Bronchial epithelial cell (primary cell): ENCODE data around the gene CDC42BPG. TPM values are rescaled to one million over a fixed set of nuclear protein-coding genes. Genes with fewer than 3 reads are reported as not detected.

ENCODE experiments used
- DNase-seq: peaks from one replicate; pipeline ENCODE4 v3.0.0-alpha.2; 2010; ENCODE audit warnings: low read depth
- FAIRE-seq: peaks from 2 replicates; lab custom pipeline; 2011; peaks lifted over from hg19 to GRCh38; lab: Jason Lieb, UNC
- H3K27me3 ChIP-seq: 2 replicates; pipeline ENCODE4 v1.5.1; 2011; ENCODE audit warnings: low read length; ENCODE audit not compliant: control insufficient read depth, insufficient read depth
- H3K36me3 ChIP-seq: 2 replicates; pipeline ENCODE4 v1.5.1; 2011; ENCODE audit warnings: low read length; ENCODE audit not compliant: control insufficient read depth, insufficient read depth
- H3K4me3 ChIP-seq: 2 replicates; pipeline ENCODE4 v1.5.1; 2011; ENCODE audit warnings: mild to moderate bottlenecking, low read depth, low read length, control low read depth
- CTCF ChIP-seq: IDR thresholded peaks from 2 replicates; pipeline ENCODE4 v1.5.1; 2011; ENCODE audit warnings: mild to moderate bottlenecking, moderate library complexity, low read length, control low read depth, inconsistent platforms; ENCODE audit not compliant: insufficient read depth, severe bottlenecking
- total RNA-seq: library from RNA; depleted of rRNA; stranded (reverse); fragments of >200 nt; gene quantifications from 2 replicates; pipeline ENCODE4 v1.2.1, GENCODE V29; 2014

CDC42BPG gene
- total RNA-seq, 1 donor from 2014 or later = 16.6 TPM

DNA sequence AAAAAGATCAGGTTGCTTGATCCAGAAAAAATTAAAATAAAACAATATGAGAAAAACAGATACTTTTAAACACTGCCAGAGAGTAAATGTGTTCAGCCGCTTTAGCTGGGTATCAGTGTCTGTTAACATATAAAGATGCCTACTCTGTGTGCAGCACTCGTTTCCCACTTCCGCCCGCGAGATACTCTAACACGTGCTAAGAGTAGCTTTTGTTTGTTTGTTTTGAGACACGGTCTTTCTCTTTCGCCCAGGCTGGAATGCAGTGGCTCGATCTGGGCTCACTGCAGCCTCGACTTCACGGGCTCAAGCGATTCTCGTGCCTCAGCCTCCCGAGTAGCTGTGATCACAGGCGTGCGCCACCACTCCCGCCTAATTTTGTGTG, 33.6 kb downstream of the CDC42BPG start:
- TF ChIP-seq CTCF = no peak
- no peak for FAIRE-seq
- DNase-seq = no peak
- no peaks in the 10 kb centered on the region for H3K27me3 ChIP-seq
- peaks cover 5% of the 10 kb centered on the region for H3K36me3 ChIP-seq
- H3K4me3 ChIP-seq = peak overlapping the region; percentile 87

DNA sequence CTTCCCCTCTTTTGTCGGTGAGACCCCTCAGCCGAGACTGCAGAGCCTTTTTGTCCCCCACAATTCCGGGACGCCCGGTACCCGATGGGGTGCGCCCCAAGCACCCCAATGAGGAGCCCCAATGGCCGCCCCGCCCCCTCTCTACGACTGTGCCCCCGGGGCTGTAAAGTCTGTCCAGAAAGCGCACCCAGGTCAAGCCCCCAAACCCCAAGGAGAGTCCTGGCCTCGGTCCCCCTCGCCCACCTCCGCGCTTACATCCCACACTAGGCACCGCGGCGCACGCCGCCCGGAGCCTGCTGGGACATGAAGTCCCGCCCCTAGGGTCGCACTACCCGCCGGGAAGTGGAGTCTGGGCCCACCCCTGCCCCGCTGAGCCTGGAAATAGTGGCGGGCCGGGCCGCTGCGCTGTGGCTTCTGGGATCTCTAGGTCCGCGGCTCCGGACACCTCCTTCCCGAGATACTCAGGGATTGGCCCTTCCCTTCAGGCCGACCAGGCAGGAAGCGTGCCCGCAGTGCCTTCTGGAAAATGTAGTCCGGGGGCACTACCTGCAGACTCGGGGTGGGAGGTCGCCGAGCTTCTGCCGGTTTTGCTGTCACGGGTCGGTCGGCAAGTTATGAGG, 34.1 kb downstream of the CDC42BPG start, which contains the start of gene MEN1:
MEN1 (minus strand) TSS at position 281 of the 620 bp plus-strand sequence. CDS start 442 bp downstream, outside the sequence.
- peaks cover 6% of the 10 kb centered on the region for H3K36me3 ChIP-seq
- FAIRE-seq (no peak), DNase-seq (peak; percentile 91)

GRCh38 chr11:64809781-64810241, 34.6 kb downstream of the CDC42BPG start:
- FAIRE-seq (no peak), DNase-seq (peak; percentile 60)
- TF ChIP-seq CTCF = no peak

More for the DNA sequence above, 34.1 kb downstream of the CDC42BPG start, which contains the start of gene MEN1:
- Histone ChIP-seq H3K4me3 (peak within 1 kb of the TSS; percentile 87), H3K27me3 (no peaks in the 10 kb centered on the region)
- TF ChIP-seq CTCF = no peak

GRCh38 chr11:64805481-64805880, 39.0 kb downstream of the CDC42BPG start:
- no peak for TF ChIP-seq CTCF
- no peaks in the 10 kb centered on the region for H3K27me3 ChIP-seq

More at GRCh38 chr11:64809781-64810241, 34.6 kb downstream of the CDC42BPG start:
- Histone ChIP-seq H3K27me3 (no peaks in the 10 kb centered on the region), H3K4me3 (peak overlapping the region; percentile 87), H3K36me3 (peaks cover 8% of the 10 kb centered on the region)

GRCh38 chr11:64804346-64805210, 39.9 kb downstream of the CDC42BPG start:
- FAIRE-seq = no peak
- H3K4me3 ChIP-seq = no peak overlapping the region
- H3K36me3 ChIP-seq = peaks cover 13% of the 10 kb centered on the region
- TF ChIP-seq CTCF = no peak
- DNase-seq = no peak
- H3K27me3 ChIP-seq = no peaks in the 10 kb centered on the region

More at GRCh38 chr11:64805481-64805880, 39.0 kb downstream of the CDC42BPG start:
- peaks cover 13% of the 10 kb centered on the region for H3K36me3 ChIP-seq
- H3K4me3 ChIP-seq = no peak overlapping the region
- DNase-seq (no peak), FAIRE-seq (no peak)
